Lower leg skin (tissue), 3 donors: ENCODE data around the gene DMRTA2.

ENCODE experiments used
- CTCF ChIP-seq, 3 donors: fragments of 450-650 bp; IDR thresholded peaks; one replicate each; pipeline ENCODE4 v1.5.1; 2016; ENCODE audit warnings: antibody characterized with exemption in 3 of 3, mild to moderate bottlenecking in 3 of 3, moderate library complexity in 2 of 3
- POLR2A ChIP-seq, 2 donors: fragments of 450-650 bp; IDR thresholded peaks; one replicate each; pipeline ENCODE4 v1.6.1; 2016 to 2017; ENCODE audit warnings: antibody characterized with exemption in 2 of 2, mild to moderate bottlenecking in 1 of 2, moderate library complexity in 1 of 2

DNA sequence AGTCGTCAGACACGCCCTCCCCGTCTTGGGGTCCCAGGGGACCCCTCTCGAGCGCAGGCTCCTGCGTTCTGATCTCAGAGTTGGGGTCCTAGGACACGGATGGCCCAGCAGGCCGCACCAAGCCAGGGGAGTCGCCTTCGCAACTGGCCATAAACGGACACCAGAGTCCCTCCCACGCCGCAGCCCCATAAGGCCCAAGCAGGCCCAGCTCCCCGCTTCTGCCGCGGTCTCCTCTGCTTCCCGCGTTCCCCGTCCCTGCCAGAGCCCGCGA lies 633 bp downstream of the DMRTA2 start:
- TF ChIP-seq POLR2A (IDR thresholded peaks at IDR 0.05) (no peak), CTCF (IDR thresholded peaks at IDR 0.05) (no peak)
